SK-N-SH (cell line): Measurements from ENCODE around the gene SYT15B. TPM values are rescaled to one million over a fixed set of nuclear protein-coding genes. Genes with fewer than 3 reads are reported as not detected.
"Not testable (repeated sequence)": the region's sequence is repeated elsewhere in the genome, so short reads cannot be mapped to it uniquely, and the experiment has no call there.

Experiments used
- CTCF ChIA-PET: fragments of 300-600, 350-600 bp; formaldehyde crosslinking; extraction: SDS; loops from one replicate; lab custom pipeline; 2021; lab: Yijun Ruan, JAX
- POLR2A ChIA-PET: fragments of 350-600 bp; sonication (Branson Sonifier 250); formaldehyde crosslinking; extraction: SDS; loops from one replicate; lab custom pipeline; 2020; ENCODE audit warnings: antibody characterized with exemption, inconsistent platforms; lab: Yijun Ruan, JAX
- DNase-seq: peaks from one replicate; pipeline ENCODE4 v3.0.0; 2012
- H2AFZ ChIP-seq: fragments of 200-600 bp; sonication (generic); 2 replicates; pipeline ENCODE4 v1.8.1; 2016; ENCODE audit warnings: antibody characterized with exemption, mild to moderate bottlenecking, low read depth
- H3F3A ChIP-seq: fragments of 200-600 bp; sonication (generic); replicated peaks from 2 replicates; pipeline ENCODE3; 2016; ENCODE audit warnings: antibody characterized with exemption, mild to moderate bottlenecking; ENCODE audit not compliant: insufficient read depth
- H3K27ac ChIP-seq, 2 experiments: fragments of 200-500 bp in 1 of 2; fragments of 200-600 bp in 1 of 2; sonication (Bioruptor generic) in 1 of 2; sonication (generic), shearing (Covaris generic) in 1 of 2; 2 replicates each; pipeline versions ENCODE4 v1.5.1 to v1.6.1; 2014 to 2016; ENCODE audit warnings: low read depth in 2 of 2, inconsistent platforms in 1 of 2, low read length in 1 of 2, mild to moderate bottlenecking in 1 of 2, mixed read lengths in 1 of 2
- H3K27me3 ChIP-seq: fragments of 200-600 bp; sonication (generic), shearing (Covaris generic); 2 replicates; pipeline ENCODE4 v1.6.1; 2016; ENCODE audit warnings: mixed run types; ENCODE audit not compliant: insufficient read depth
- H3K36me3 ChIP-seq, 2 experiments: fragments of 200-500 bp in 1 of 2; fragments of 200-600 bp in 1 of 2; sonication (Bioruptor generic) in 1 of 2; sonication (generic) in 1 of 2; replicated peaks in 1 of 2; 2 replicates each; pipeline versions ENCODE3 to v1.5.1; 2014 to 2016; ENCODE audit warnings: low read length in 1 of 2, mild to moderate bottlenecking in 1 of 2; ENCODE audit not compliant: insufficient read depth in 2 of 2, control insufficient read depth in 1 of 2
- H3K4me1 ChIP-seq, 2 experiments: fragments of 200-500 bp in 1 of 2; fragments of 200-600 bp in 1 of 2; sonication (Bioruptor generic) in 1 of 2; sonication (generic), shearing (Covaris generic) in 1 of 2; 2 replicates each; pipeline versions ENCODE4 v1.5.1 to v1.6.1; 2014 to 2016; ENCODE audit warnings: low read depth in 1 of 2, low read length in 1 of 2, mixed run types in 1 of 2; ENCODE audit not compliant: insufficient read depth in 2 of 2, control insufficient read depth in 1 of 2
- H3K4me2 ChIP-seq: fragments of 200-600 bp; sonication (generic), shearing (Covaris generic); 2 replicates; pipeline ENCODE4 v1.6.1; 2017; ENCODE audit warnings: mixed run types
- H3K4me3 ChIP-seq, 2 experiments: fragments of 200-500 bp in 1 of 2; fragments of 200-600 bp in 1 of 2; sonication (Bioruptor generic) in 1 of 2; sonication (generic), shearing (Covaris generic) in 1 of 2; 2 replicates each; pipeline versions ENCODE4 v1.5.1 to v1.8.1; 2014 to 2016; ENCODE audit warnings: low read depth in 2 of 2, inconsistent platforms in 1 of 2, low read length in 1 of 2, mild to moderate bottlenecking in 1 of 2, mixed read lengths in 1 of 2, moderate library complexity in 1 of 2
- H3K79me2 ChIP-seq: fragments of 200-600 bp; sonication (generic); 2 replicates; pipeline ENCODE4 v1.8.1; 2017; ENCODE audit warnings: mild to moderate bottlenecking; ENCODE audit not compliant: insufficient read depth
- H3K9ac ChIP-seq: fragments of 200-600 bp; sonication (generic); 2 replicates; pipeline ENCODE4 v1.6.1; 2017; ENCODE audit warnings: mixed run types
- H3K9me2 ChIP-seq: fragments of 200-600 bp; sonication (generic); 2 replicates; pipeline ENCODE4 v1.6.1; 2017; ENCODE audit warnings: mixed run types
- H3K9me3 ChIP-seq: fragments of 200-600 bp; sonication (generic); 2 replicates; pipeline ENCODE4 v1.6.1; 2017; ENCODE audit warnings: mixed run types, mild to moderate bottlenecking, moderate library complexity
- H4K20me1 ChIP-seq: fragments of 200-600 bp; sonication (generic); 2 replicates; pipeline ENCODE4 v1.6.1; 2017; ENCODE audit warnings: mild to moderate bottlenecking, mixed run types; ENCODE audit not compliant: insufficient read depth
- RAD21 ChIP-seq: IDR thresholded peaks from 2 replicates; pipeline ENCODE4 v1.6.1; 2012; ENCODE audit warnings: mild to moderate bottlenecking, low read length
- SMC3 ChIP-seq: IDR thresholded peaks from 2 replicates; pipeline ENCODE4 v1.6.1; 2012; ENCODE audit warnings: low read depth, low read length, improper control_type of control experiment
- WGBS: methylation state at CpG from one replicate; pipeline ENCODE4 v1.1.6; 2017; ENCODE audit warnings: low lambda C conversion rate; 5-methylcytosine and 5-hydroxymethylcytosine counted together
- polyA plus RNA-seq, 3 experiments: library from polyadenylated mRNA; depleted of rRNA; stranded (reverse); fragments of >200 nt; gene quantifications; 2 replicates each; pipeline ENCODE4 v1.2.3, GENCODE V29; 2012
- TF ChIP-seq, protein P1 (sequence below): fragments of 200-600 bp; sonication (generic); IDR thresholded peaks from 2 replicates; pipeline ENCODE4 v1.6.1; 2017; ENCODE audit warnings: antibody characterized with exemption, mild to moderate bottlenecking, moderate library complexity

SYT15B gene
- not detected in 2 replicates for polyA plus RNA-seq (2012; rRNA removed)
- under 0.01 and 0.01 TPM in 2 replicates for polyA plus RNA-seq (2012; cell fraction: cytosol; rRNA removed)
- 0.01 and 0.02 TPM in 2 replicates for polyA plus RNA-seq (2012; cell fraction: nucleus; rRNA removed)

DNA sequence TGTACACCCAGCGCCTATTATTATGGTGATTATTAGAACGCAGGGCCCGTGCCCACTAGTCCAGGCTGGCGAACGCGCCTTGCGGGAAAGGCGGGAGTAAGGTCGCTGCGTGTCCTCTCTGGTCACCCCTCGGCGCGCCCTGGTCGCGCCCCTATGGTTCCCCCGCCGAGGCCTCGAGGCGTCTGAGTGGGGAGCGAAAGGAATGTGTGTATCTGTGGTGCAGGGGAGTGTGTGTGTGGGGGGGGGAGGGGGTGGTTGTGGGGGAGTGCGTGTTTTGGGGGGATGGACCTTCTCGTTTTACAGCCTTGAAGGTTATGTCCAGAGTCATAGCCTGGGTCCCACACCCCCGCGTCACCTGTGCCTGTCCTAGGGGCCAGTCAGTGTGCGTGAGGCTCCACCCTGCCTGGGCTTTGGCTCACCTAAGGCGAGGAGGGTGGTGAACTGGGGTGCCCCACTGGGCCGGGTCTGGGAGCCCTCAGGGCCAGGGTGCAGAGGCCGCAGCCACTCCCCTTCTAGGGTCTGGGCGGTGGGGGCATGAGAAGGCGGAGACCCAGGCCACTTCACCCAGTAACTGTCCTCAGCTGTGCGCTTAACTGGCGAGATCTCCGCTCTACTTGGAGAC lies at the start of gene SYT15B:
Gene SYT15B (minus strand): TSS at position 39 of the 622 bp plus-strand sequence. CDS start 952 bp downstream, outside the sequence.
- WGBS = 94% methylated on average over 14 of the region's 33 CpGs

GRCh38 chr10:47779590-47779989 lies 16.2 kb upstream of the SYT15B start:
- H3K9me3 ChIP-seq, H3F3A ChIP-seq, H3K27ac ChIP-seq, H3K4me2 ChIP-seq, H3K4me3 ChIP-seq, H3K36me3 ChIP-seq, DNase-seq, H2AFZ ChIP-seq, H3K79me2 ChIP-seq, H3K9me2 ChIP-seq, POLR2A ChIA-PET, H4K20me1 ChIP-seq, H3K4me1 ChIP-seq, CTCF ChIA-PET, H3K9ac ChIP-seq, H3K27me3 ChIP-seq: not testable (repeated sequence)
- no CpG with 5 or more reads among the region's 4 CpGs for WGBS

More for the DNA sequence above, at the start of gene SYT15B:
- DNase-seq, H3K27ac ChIP-seq, H3K9me3 ChIP-seq, POLR2A ChIA-PET, H3K27me3 ChIP-seq, H3K4me3 ChIP-seq, H3K36me3 ChIP-seq, H4K20me1 ChIP-seq, H3K9ac ChIP-seq, H3K4me2 ChIP-seq, H3K79me2 ChIP-seq, H2AFZ ChIP-seq, CTCF ChIA-PET, H3K4me1 ChIP-seq, H3F3A ChIP-seq, H3K9me2 ChIP-seq: not testable (repeated sequence)

GRCh38 chr10:47775361-47776231 lies 12.2 kb upstream of the SYT15B start:
- DNase-seq, H3K4me3 ChIP-seq, H3K27me3 ChIP-seq, POLR2A ChIA-PET, H3K4me1 ChIP-seq, H3K36me3 ChIP-seq, H2AFZ ChIP-seq, H3K4me2 ChIP-seq, H3K9me2 ChIP-seq, H4K20me1 ChIP-seq, H3F3A ChIP-seq, H3K27ac ChIP-seq, H3K9me3 ChIP-seq, H3K9ac ChIP-seq, H3K79me2 ChIP-seq: not testable (repeated sequence)
- TF ChIP-seq RAD21 (peak; percentile 53), SMC3 (peak; percentile 61)
- TF ChIP-seq, protein P1, sequence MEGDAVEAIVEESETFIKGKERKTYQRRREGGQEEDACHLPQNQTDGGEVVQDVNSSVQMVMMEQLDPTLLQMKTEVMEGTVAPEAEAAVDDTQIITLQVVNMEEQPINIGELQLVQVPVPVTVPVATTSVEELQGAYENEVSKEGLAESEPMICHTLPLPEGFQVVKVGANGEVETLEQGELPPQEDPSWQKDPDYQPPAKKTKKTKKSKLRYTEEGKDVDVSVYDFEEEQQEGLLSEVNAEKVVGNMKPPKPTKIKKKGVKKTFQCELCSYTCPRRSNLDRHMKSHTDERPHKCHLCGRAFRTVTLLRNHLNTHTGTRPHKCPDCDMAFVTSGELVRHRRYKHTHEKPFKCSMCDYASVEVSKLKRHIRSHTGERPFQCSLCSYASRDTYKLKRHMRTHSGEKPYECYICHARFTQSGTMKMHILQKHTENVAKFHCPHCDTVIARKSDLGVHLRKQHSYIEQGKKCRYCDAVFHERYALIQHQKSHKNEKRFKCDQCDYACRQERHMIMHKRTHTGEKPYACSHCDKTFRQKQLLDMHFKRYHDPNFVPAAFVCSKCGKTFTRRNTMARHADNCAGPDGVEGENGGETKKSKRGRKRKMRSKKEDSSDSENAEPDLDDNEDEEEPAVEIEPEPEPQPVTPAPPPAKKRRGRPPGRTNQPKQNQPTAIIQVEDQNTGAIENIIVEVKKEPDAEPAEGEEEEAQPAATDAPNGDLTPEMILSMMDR = peak; percentile 57
- WGBS = 29% methylated on average over 4 of the region's 6 CpGs
- CTCF ChIA-PET = interaction anchor here (0.6 kb wide), 1 partner anchor 1216 kb away, joined by 4 read pairs; no protein-coding TSS in a partner anchor

DNA sequence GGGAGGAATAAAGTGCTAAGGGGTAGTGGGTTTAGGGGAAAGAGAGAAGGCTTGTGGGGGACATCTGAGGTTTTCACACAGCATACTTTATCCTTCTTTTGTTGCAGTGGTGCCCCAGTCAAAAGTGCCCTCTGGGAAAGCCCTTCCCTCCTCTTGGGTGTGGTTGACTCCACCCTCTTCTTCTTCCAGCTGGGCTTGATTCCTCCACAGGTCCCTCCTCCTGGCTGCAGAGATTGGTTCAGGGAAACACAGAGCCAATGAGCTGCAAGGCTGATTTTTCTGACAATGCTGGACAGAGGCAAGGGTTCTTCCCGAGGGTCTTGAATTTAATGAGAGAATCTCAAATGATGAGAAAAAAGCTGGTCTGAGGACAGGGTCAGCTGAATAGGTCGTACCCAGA lies 7.4 kb upstream of the SYT15B start:
- H3K27ac ChIP-seq, H3K4me1 ChIP-seq, H3K36me3 ChIP-seq, H3F3A ChIP-seq, H2AFZ ChIP-seq, H4K20me1 ChIP-seq, H3K79me2 ChIP-seq, POLR2A ChIA-PET, H3K9me3 ChIP-seq, DNase-seq, H3K4me3 ChIP-seq, H3K4me2 ChIP-seq, H3K9ac ChIP-seq, H3K9me2 ChIP-seq, CTCF ChIA-PET, H3K27me3 ChIP-seq: not testable (repeated sequence)
- no CpG with 5 or more reads among the region's 2 CpGs for WGBS

DNA sequence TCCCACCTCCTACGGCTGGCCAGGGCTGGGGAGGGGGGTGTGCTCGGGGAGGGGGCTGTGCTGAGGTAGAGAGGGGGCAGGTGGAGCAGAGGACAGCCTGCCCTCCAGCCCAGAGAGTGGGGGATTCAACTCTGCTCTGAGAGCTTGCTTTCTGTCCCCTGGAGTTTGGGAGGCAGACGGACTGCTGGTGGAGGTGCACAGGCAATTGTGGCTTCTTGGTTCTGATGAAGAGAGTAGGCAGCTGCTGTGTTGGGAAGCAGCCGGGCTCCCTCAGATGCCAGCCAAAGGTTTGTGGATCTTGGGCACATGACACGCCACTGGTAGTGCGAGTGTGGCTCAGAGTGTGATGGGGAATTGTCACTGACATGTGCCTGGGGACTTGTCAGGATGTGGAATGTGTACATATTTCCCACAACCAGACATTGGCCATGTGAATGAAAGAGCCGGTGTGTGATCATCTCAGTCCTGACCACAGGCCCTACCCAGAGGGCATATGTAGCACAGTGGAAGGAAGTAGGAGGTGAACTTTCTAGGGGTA lies 5.3 kb upstream of the SYT15B start:
- H3K9me3 ChIP-seq, H3K4me2 ChIP-seq, H3K36me3 ChIP-seq, POLR2A ChIA-PET, DNase-seq, H3K27me3 ChIP-seq, CTCF ChIA-PET, H3K9ac ChIP-seq, H3F3A ChIP-seq, H4K20me1 ChIP-seq, H3K4me3 ChIP-seq, H3K79me2 ChIP-seq, H3K9me2 ChIP-seq, H3K27ac ChIP-seq, H2AFZ ChIP-seq, H3K4me1 ChIP-seq: not testable (repeated sequence)
- 87% methylated on average over 2 of the region's 7 CpGs for WGBS
